CD4-positive, alpha-beta T cell (primary cell): ENCODE data around the gene DNAJA2. TPM values are rescaled to one million over a fixed set of nuclear protein-coding genes. Genes with fewer than 3 reads are reported as not detected.

Source experiments
- ATAC-seq: fragments of 200-7000 bp; cut with Tn5 transposase; one replicate; pipeline ENCODE4 v1.10.0; 2022; ENCODE audit warnings: mild to moderate bottlenecking; ENCODE audit not compliant: poor library complexity
- CTCF ChIA-PET: fragments of 350-600 bp; sonication (Branson Sonifier 250); formaldehyde crosslinking; loops from one replicate; lab custom pipeline; 2021; ENCODE audit warnings: antibody characterized with exemption, inconsistent platforms; lab: Charles Lee
- POLR2A ChIA-PET: fragments of 350-600 bp; sonication (Branson Sonifier 250); formaldehyde crosslinking; loops from one replicate; lab custom pipeline; 2021; ENCODE audit warnings: antibody characterized with exemption, inconsistent platforms; lab: Charles Lee
- DNase-seq, 14 experiments: peaks; one replicate each; pipeline ENCODE4 v3.0.0-alpha.2; 2013 to 2020; ENCODE audit warnings: mixed read lengths in 2 of 14
- H3K27ac ChIP-seq, 2 donors: one replicate each; pipeline versions ENCODE4 v1.5.1 to v1.7.0; 2013; ENCODE audit warnings: low read length in 2 of 2, low read depth in 1 of 2, mild to moderate bottlenecking in 1 of 2
- H3K27me3 ChIP-seq, 2 experiments: 1 replicate in 1 of 2; 2 replicates in 1 of 2; pipeline versions ENCODE4 v1.6.1 to v1.7.0; 2013; ENCODE audit warnings: low read length in 2 of 2, control low read depth in 1 of 2, mild to moderate bottlenecking in 1 of 2, moderate library complexity in 1 of 2; ENCODE audit not compliant: insufficient read depth in 2 of 2, control insufficient read depth in 1 of 2
- H3K36me3 ChIP-seq: one replicate; pipeline ENCODE4 v1.6.1; 2013; ENCODE audit warnings: low read length, control low read depth; ENCODE audit not compliant: insufficient read depth
- H3K4me1 ChIP-seq: one replicate; pipeline ENCODE4 v1.6.1; 2013; ENCODE audit warnings: low read length, control low read depth; ENCODE audit not compliant: insufficient read depth
- H3K4me3 ChIP-seq: one replicate; pipeline ENCODE4 v1.5.1; 2013; ENCODE audit warnings: mild to moderate bottlenecking, low read length, moderate library complexity
- H3K9me3 ChIP-seq, 2 experiments: 1 replicate in 1 of 2; 2 replicates in 1 of 2; pipeline versions ENCODE4 v1.6.1 to v1.7.0; 2013; ENCODE audit warnings: low read length in 2 of 2, mild to moderate bottlenecking in 2 of 2, control low read depth in 1 of 2, moderate library complexity in 1 of 2; ENCODE audit not compliant: control insufficient read depth in 1 of 2, insufficient read depth in 1 of 2
- H3K27ac Mint-ChIP-seq: one replicate; pipeline ENCODE4 v1.8.0; 2020; ENCODE audit warnings: mixed read lengths
- H3K27me3 Mint-ChIP-seq: one replicate; pipeline ENCODE4 v1.8.0; 2021; ENCODE audit warnings: mixed read lengths
- H3K36me3 Mint-ChIP-seq: one replicate; pipeline ENCODE4 v1.8.0; 2021; ENCODE audit warnings: low read depth, mixed read lengths
- H3K4me1 Mint-ChIP-seq: one replicate; pipeline ENCODE4 v1.8.0; 2021; ENCODE audit warnings: low read depth, mixed read lengths
- H3K4me3 Mint-ChIP-seq: one replicate; pipeline ENCODE4 v1.8.0; 2020; ENCODE audit warnings: mild to moderate bottlenecking, mixed read lengths
- H3K9me3 Mint-ChIP-seq: one replicate; pipeline ENCODE4 v1.8.0; 2020; ENCODE audit warnings: mixed read lengths
- CTCF ChIP-seq: fragments of 200-600 bp; IDR thresholded peaks from one replicate; pipeline ENCODE4 v1.8.0; 2022; ENCODE audit warnings: antibody characterized with exemption, mild to moderate bottlenecking
- intact Hi-C, 2 experiments: fragments of 100-400 bp; cut with DNase I in 1 of 2; cut with micrococcal nuclease in 1 of 2; formaldehyde crosslinking; loops; one replicate each; pipeline versions ENCODE4 v1.15.1 to v1.9.0; 2023 to 2025; cut with DNase I, micrococcal nuclease
- total RNA-seq, 174 experiments: library from RNA in 2 of 174; stranded (reverse) in 2 of 174; gene quantifications; one replicate each; pipeline ENCODE4 v1.2.3 and lab custom pipeline; 2021 to 2026

The DNAJA2 gene
- total RNA-seq, 2 experiments from 2014 or later = 80.8 to 81.4 TPM

GRCh38 chr16:46916980-46917379 lies 56.5 kb downstream of the DNAJA2 start:
- Mint-ChIP-seq H3K4me1 (no peaks in the 10 kb centered on the region), H3K27me3 (no peaks in the 10 kb centered on the region), H3K4me3 (no peak overlapping the region), H3K36me3 (no peaks in the 10 kb centered on the region), H3K27ac (no peak overlapping the region), H3K9me3 (no peaks in the 10 kb centered on the region)
- Histone ChIP-seq H3K27ac (no peak overlapping the region), H3K4me1 (peaks cover 2% of the 10 kb centered on the region), H3K36me3 (no peaks in the 10 kb centered on the region), H3K27me3 (no peaks in the 10 kb centered on the region), H3K4me3 (no peak overlapping the region), H3K9me3 (no peaks in the 10 kb centered on the region)
- ChIA-PET POLR2A (no interaction called here), CTCF (no interaction called here)
- TF ChIP-seq CTCF = no peak
- DNase-seq (no peak), ATAC-seq (no peak)
- intact Hi-C loops = no loop called here

- Histone ChIP-seq H3K4me1 (peaks cover 2% of the 10 kb centered on the region), H3K9me3 (no peaks in the 10 kb centered on the region), H3K27ac (no peak overlapping the region), H3K4me3 (no peak overlapping the region), H3K36me3 (no peaks in the 10 kb centered on the region), H3K27me3 (no peaks in the 10 kb centered on the region)
- Mint-ChIP-seq H3K36me3 (no peaks in the 10 kb centered on the region), H3K4me1 (no peaks in the 10 kb centered on the region), H3K4me3 (no peak overlapping the region), H3K27ac (no peak overlapping the region), H3K27me3 (no peaks in the 10 kb centered on the region), H3K9me3 (no peaks in the 10 kb centered on the region)
- ATAC-seq = no peak
- ChIA-PET CTCF (no interaction called here), POLR2A (no interaction called here)
- no peak for TF ChIP-seq CTCF
- DNase-seq = no peak
- intact Hi-C loops = no loop called here
These were observed 57.9 kb downstream of the DNAJA2 start for GRCh38 chr16:46915483-46916025.

DNA sequence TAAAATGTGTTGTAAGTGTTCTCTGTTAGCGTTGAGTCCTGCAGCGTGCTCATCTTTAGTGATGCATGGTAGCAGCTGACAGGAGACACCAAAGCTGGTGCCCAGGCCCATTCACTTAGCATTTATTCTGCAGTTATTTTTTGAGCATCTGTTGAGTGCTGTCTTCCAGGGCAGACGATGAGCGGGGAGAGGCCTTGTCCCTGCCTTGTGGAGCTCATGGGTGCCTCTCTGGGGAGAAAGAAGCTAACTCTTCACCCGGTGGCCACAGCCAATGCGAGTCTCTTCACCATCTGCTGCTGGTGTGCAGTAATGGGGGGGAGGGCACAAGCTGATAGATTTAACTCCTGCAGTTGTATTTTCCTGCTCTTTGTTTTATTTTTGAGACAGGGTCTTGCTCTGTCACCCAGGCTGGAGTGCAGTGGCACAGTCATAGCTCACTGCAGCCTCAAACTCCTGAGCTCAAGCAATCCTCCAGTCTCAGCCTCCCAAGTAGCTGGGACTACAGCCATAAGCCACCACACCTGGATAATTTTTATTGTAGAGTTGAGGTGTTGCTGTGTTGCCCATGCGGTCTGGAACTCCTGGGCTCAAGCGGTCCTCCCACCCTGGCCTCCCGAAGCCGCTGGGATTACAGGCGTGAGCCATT lies 58.8 kb downstream of the DNAJA2 start:
- no peaks in the 10 kb centered on the region for H3K4me1 Mint-ChIP-seq
- intact Hi-C loops = no loop called here
- Histone ChIP-seq H3K27me3 (no peaks in the 10 kb centered on the region), H3K9me3 (no peaks in the 10 kb centered on the region), H3K27ac (no peak overlapping the region), H3K36me3 (no peaks in the 10 kb centered on the region), H3K4me3 (no peak overlapping the region), H3K4me1 (peaks cover 2% of the 10 kb centered on the region)
- CTCF ChIA-PET = no interaction called here
- H3K27ac Mint-ChIP-seq = no peak overlapping the region
- POLR2A ChIA-PET = no interaction called here
- no peaks in the 10 kb centered on the region for H3K27me3 Mint-ChIP-seq
- no peak for DNase-seq
- no peaks in the 10 kb centered on the region for H3K9me3 Mint-ChIP-seq
- no peak overlapping the region for H3K4me3 Mint-ChIP-seq
- H3K36me3 Mint-ChIP-seq = no peaks in the 10 kb centered on the region
- no peak for TF ChIP-seq CTCF
- ATAC-seq = no peak
